ENCODE measurements around the gene TESK2.
"Not testable (repeated sequence)": the region's sequence is repeated elsewhere in the genome, so short reads cannot be mapped to it uniquely, and the experiment has no call there.

Gene TESK2

GRCh38 chr1:45379524-45379923 lies 111.4 kb downstream of the TESK2 start:
- no peak for DNase-seq (ENCODE audit: low read depth in 2 of 3, low spot score in 2 of 3)

- no peak for DNase-seq (ENCODE audit: low read depth in 2 of 3, low spot score in 2 of 3)
Measured at GRCh38 chr1:45378184-45378583, 112.8 kb downstream of the TESK2 start.

- no peak for DNase-seq (ENCODE audit: low read depth in 2 of 3, low spot score in 2 of 3)
Measured at GRCh38 chr1:45375104-45376090, 115.6 kb downstream of the TESK2 start.

- no peak for DNase-seq (ENCODE audit: low read depth in 2 of 3, low spot score in 2 of 3)
Measured at GRCh38 chr1:45373573-45373972, 117.4 kb downstream of the TESK2 start.

- no peak for DNase-seq (ENCODE audit: low read depth in 2 of 3, low spot score in 2 of 3)
Measured at GRCh38 chr1:45370575-45370974, 120.4 kb downstream of the TESK2 start.

GRCh38 chr1:45365051-45365450 lies 125.9 kb downstream of the TESK2 start:
- DNase-seq (ENCODE audit: low read depth in 2 of 3, low spot score in 2 of 3): no peak

- DNase-seq (ENCODE audit: low read depth in 2 of 3, low spot score in 2 of 3): no peak
Measured at GRCh38 chr1:45364294-45364693, 126.7 kb downstream of the TESK2 start.

GRCh38 chr1:45360981-45361380 lies 130.0 kb downstream of the TESK2 start:
- DNase-seq (ENCODE audit: low read depth in 2 of 3, low spot score in 2 of 3): not testable (repeated sequence)

GRCh38 chr1:45359882-45360513 lies 131.0 kb downstream of the TESK2 start:
- no peak for DNase-seq (ENCODE audit: low read depth in 2 of 3, low spot score in 2 of 3)

- DNase-seq (ENCODE audit: low read depth in 2 of 3, low spot score in 2 of 3): no peak
Measured at GRCh38 chr1:45356186-45356585, 134.8 kb downstream of the TESK2 start.

- DNase-seq (ENCODE audit: low read depth in 2 of 3, low spot score in 2 of 3): no peak
Measured at GRCh38 chr1:45355683-45356082, 135.3 kb downstream of the TESK2 start.

GRCh38 chr1:45354838-45355237 lies 136.1 kb downstream of the TESK2 start:
- no peak for DNase-seq (ENCODE audit: low read depth in 2 of 3, low spot score in 2 of 3)

- DNase-seq (ENCODE audit: low read depth in 2 of 3, low spot score in 2 of 3): no peak
Measured at GRCh38 chr1:45353685-45354084, 137.3 kb downstream of the TESK2 start.

- DNase-seq (ENCODE audit: low read depth in 2 of 3, low spot score in 2 of 3): no peak
Measured at GRCh38 chr1:45351508-45351907, 139.5 kb downstream of the TESK2 start.

GRCh38 chr1:45348966-45349677 lies 141.8 kb downstream of the TESK2 start:
- DNase-seq (ENCODE audit: low read depth in 2 of 3, low spot score in 2 of 3): no peak

- DNase-seq (ENCODE audit: low read depth in 2 of 3, low spot score in 2 of 3): no peak
Measured at GRCh38 chr1:45348609-45348965, 142.4 kb downstream of the TESK2 start.

- DNase-seq (ENCODE audit: low read depth in 2 of 3, low spot score in 2 of 3): no peak
Measured at GRCh38 chr1:45348020-45348419, 142.9 kb downstream of the TESK2 start.

- no peak for DNase-seq (ENCODE audit: low read depth in 2 of 3, low spot score in 2 of 3)
Measured at GRCh38 chr1:45346473-45346872, 144.5 kb downstream of the TESK2 start.

GRCh38 chr1:45345014-45345413 lies 145.9 kb downstream of the TESK2 start:
- no peak for DNase-seq (ENCODE audit: low read depth in 2 of 3, low spot score in 2 of 3)

- DNase-seq (ENCODE audit: low read depth in 2 of 3, low spot score in 2 of 3): no peak
Measured at GRCh38 chr1:45344499-45344898, 146.5 kb downstream of the TESK2 start.

GRCh38 chr1:45340816-45341466 lies 150.0 kb downstream of the TESK2 start:
- no peak for DNase-seq (ENCODE audit: low read depth in 2 of 3, low spot score in 2 of 3)
